Subcutaneous adipose tissue (tissue), 4 donors: ENCODE measurements around the gene SCN3B. TPM values are rescaled to one million over a fixed set of nuclear protein-coding genes. Genes with fewer than 3 reads are reported as not detected.

Experiments used
- total RNA-seq, 4 donors: library from RNA; depleted of rRNA; stranded (reverse); fragments of >200 nt; gene quantifications; one replicate each; pipeline ENCODE4 v1.1.0, GENCODE V29; 2016
- TF ChIP-seq, protein P1 (sequence below): fragments of 450-650 bp; IDR thresholded peaks from one replicate; pipeline ENCODE4 v1.5.1; 2016; ENCODE audit warnings: low read depth, mild to moderate bottlenecking, control low read depth, antibody characterized with exemption, moderate library complexity

Gene SCN3B
- total RNA-seq, 4 donors from 2014 or later = 0.17 to 1.5 (median 0.88) TPM

- TF ChIP-seq, protein P1, sequence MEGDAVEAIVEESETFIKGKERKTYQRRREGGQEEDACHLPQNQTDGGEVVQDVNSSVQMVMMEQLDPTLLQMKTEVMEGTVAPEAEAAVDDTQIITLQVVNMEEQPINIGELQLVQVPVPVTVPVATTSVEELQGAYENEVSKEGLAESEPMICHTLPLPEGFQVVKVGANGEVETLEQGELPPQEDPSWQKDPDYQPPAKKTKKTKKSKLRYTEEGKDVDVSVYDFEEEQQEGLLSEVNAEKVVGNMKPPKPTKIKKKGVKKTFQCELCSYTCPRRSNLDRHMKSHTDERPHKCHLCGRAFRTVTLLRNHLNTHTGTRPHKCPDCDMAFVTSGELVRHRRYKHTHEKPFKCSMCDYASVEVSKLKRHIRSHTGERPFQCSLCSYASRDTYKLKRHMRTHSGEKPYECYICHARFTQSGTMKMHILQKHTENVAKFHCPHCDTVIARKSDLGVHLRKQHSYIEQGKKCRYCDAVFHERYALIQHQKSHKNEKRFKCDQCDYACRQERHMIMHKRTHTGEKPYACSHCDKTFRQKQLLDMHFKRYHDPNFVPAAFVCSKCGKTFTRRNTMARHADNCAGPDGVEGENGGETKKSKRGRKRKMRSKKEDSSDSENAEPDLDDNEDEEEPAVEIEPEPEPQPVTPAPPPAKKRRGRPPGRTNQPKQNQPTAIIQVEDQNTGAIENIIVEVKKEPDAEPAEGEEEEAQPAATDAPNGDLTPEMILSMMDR = no peak
Observed at GRCh38 chr11:123584186-123584585, 70.2 kb downstream of the SCN3B start.

DNA sequence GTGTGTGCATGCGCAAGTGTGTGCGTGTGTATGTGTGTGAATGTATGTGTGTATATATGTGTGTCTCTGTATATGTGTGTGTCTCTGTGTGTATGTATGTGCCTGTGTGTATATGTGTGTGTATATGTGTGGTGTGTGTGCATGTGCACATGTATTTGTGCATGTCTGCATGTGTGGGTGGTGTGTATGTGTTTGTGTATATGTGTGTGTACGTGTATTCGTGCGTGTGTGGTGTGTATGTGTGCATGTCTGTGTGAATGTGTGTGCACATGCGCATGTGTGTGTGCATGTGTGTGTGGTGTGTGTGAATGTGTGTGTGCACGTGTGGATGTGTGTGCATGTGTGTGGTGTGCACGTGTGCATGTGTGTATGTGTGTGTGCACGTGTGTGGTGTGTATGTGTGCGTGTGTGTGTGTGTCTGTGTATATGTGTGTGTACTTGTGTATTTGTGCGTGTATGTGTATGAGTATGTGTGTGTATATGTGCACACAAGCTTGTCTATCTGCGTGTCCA lies 71.4 kb downstream of the SCN3B start:
- TF ChIP-seq, protein P1 = no peak

GRCh38 chr11:123581651-123582399 lies 72.6 kb downstream of the SCN3B start:
- TF ChIP-seq, protein P1 = no peak

DNA sequence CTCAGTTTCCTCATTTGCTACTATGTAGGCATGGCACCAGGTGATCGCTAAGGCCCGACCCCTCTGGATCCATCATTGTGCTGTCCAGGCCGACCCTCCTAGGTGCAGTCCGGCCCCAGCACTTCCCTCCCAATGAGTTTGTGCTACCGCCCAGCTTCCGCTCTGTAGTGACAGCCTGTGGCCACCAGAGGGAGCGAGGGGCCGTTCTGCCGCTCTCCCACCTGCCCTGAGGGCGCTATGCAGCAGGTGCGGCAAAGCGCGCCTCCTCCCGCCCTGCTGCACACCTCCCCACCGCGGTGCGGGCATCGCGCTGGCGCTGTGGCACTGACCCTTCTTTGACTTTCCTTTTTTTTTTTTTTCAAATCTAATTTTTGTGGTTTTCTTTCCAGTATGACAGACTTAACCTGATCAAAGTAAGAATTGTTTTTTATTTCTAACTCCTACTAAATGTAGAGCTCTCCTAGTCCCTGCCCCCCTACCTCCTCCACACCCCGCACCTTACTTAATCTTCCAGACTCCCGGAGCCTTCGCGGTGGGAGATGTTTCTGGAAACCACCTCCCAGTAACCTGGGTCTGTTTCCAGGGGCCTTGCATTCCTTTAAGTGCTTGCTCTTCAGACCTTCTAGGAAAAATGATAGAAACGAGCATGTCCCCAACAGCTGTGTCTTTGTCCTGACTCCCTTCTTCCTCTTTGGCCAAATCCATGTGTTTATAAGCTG lies 73.7 kb downstream of the SCN3B start:
- TF ChIP-seq, protein P1 = no peak

- TF ChIP-seq, protein P1 = no peak
Observed at GRCh38 chr11:123580137-123580536, 74.3 kb downstream of the SCN3B start.

DNA sequence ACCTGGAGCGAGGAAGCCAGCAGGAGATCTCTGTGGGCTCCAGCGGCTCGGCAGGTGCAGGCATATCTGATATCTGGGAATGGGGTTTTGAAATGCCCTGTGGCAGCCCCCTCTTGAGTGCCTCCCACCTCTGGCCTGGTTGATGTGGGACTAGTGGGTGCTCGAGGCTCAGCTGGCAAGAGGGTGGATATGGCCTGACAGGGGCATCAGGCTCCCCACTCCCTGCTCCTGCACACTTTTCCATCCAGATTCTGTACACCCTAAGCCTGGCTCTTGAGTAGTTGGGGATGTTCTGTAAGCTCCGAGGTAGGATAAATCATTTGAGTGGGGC lies 75.0 kb downstream of the SCN3B start:
- TF ChIP-seq, protein P1 = no peak

Other genes with a start within 250 kb of the SCN3B start
- 10 to 100 TPM in 1 of 4 donors, 1 to 10 TPM in 3; 5.1 to 10.5 (median 8.4) TPM for gene GRAMD1B, start 224.4 kb downstream of the SCN3B start, total RNA-seq
- gene ZNF202, start 87.0 kb upstream of the SCN3B start, total RNA-seq = 1 to 10 TPM; 6.6 to 10.0 (median 8.1) TPM
- not detected for gene OR6X1, start 99.9 kb upstream of the SCN3B start, total RNA-seq
- not detected for gene OR6M1, start 151.7 kb upstream of the SCN3B start, total RNA-seq
- gene TMEM225, start 231.0 kb upstream of the SCN3B start, total RNA-seq = not detected
- not detected for gene OR8D4, start 247.5 kb upstream of the SCN3B start, total RNA-seq